HepG2 (cell line): ENCODE data around the gene RBBP8. TPM values are rescaled to one million over a fixed set of nuclear protein-coding genes. Genes with fewer than 3 reads are reported as not detected.

Source experiments
- ATAC-seq: fragments of 200-7000 bp; cut with Tn5 transposase; 3 replicates; pipeline ENCODE4 v1.9.1; 2020; ENCODE audit warnings: mild to moderate bottlenecking, moderate library complexity
- BruUV-seq: library from RNA; stranded (reverse); fragments of 400-500 nt; replicated peaks from 2 replicates; lab custom pipeline; 2021; lab: Mats Ljungman, UMichigan
- CTCF ChIA-PET: fragments of 300-600 bp; formaldehyde crosslinking; extraction: SDS; loops from one replicate; lab custom pipeline; 2021; ENCODE audit warnings: low total read pairs, inconsistent platforms, low intra/inter-chr PET ratio; lab: Yijun Ruan, JAX
- POLR2A ChIA-PET: fragments of 350-600 bp; sonication (Branson Sonifier 250); formaldehyde crosslinking; loops from one replicate; lab custom pipeline; 2020; ENCODE audit warnings: antibody characterized with exemption, inconsistent platforms; lab: Yijun Ruan, JAX
- DNase-seq: peaks from one replicate; pipeline ENCODE4 v3.0.0-alpha.2; 2015; ENCODE audit warnings: low spot score
- FAIRE-seq: peaks from 3 replicates; lab custom pipeline; 2011; peaks lifted over from hg19 to GRCh38; lab: Jason Lieb, UNC
- H2AFZ ChIP-seq: one replicate; pipeline ENCODE4 v1.6.1; 2011; ENCODE audit warnings: low read length, inconsistent platforms
- H3K27ac ChIP-seq: fragments of 300-600 bp; 3 replicates; pipeline ENCODE4 v1.8.0; 2011; ENCODE audit warnings: mixed run types, mild to moderate bottlenecking, mixed read lengths, low read length, inconsistent platforms; ENCODE audit not compliant: insufficient read depth; ENCODE audit errors: extremely low read length
- H3K27me3 ChIP-seq, 2 experiments: fragments of 200-600 bp in 1 of 2; 2 replicates in 1 of 2; 3 replicates in 1 of 2; pipeline versions ENCODE4 v1.6.0 to v1.8.0; 2011; ENCODE audit warnings: low read length in 2 of 2, mild to moderate bottlenecking in 2 of 2, moderate library complexity in 2 of 2, inconsistent platforms in 1 of 2; ENCODE audit not compliant: insufficient read depth in 2 of 2, control insufficient read depth in 1 of 2
- H3K36me3 ChIP-seq, 2 experiments: fragments of 200-600 bp in 1 of 2; replicated peaks in 1 of 2; 2 replicates in 1 of 2; 3 replicates in 1 of 2; pipeline versions ENCODE4 v1.5.1 to v1.8.0; 2011; ENCODE audit warnings: low read length in 2 of 2, inconsistent platforms in 1 of 2; ENCODE audit not compliant: insufficient read depth in 2 of 2, control insufficient read depth in 1 of 2
- H3K4me1 ChIP-seq: 2 replicates; pipeline ENCODE4 v1.5.1; 2012; ENCODE audit warnings: low read length, inconsistent platforms; ENCODE audit not compliant: insufficient read depth
- H3K4me2 ChIP-seq: 2 replicates; pipeline ENCODE4 v1.6.0; 2011; ENCODE audit warnings: low read depth, low read length, inconsistent platforms
- H3K4me3 ChIP-seq, 3 experiments: fragments of 200-600 bp in 1 of 3; sonication (generic), shearing (Covaris generic) in 1 of 3; replicated peaks in 1 of 3; 2 replicates each; pipeline ENCODE4 v1.5.1; 2011 to 2016; ENCODE audit warnings: low read length in 3 of 3, inconsistent platforms in 2 of 3, low read depth in 2 of 3, mild to moderate bottlenecking in 2 of 3, control low read depth in 1 of 3, mixed read lengths in 1 of 3; ENCODE audit not compliant: insufficient read depth in 1 of 3
- H3K79me2 ChIP-seq: one replicate; pipeline ENCODE4 v1.6.1; 2011; ENCODE audit warnings: low read length, inconsistent platforms; ENCODE audit not compliant: insufficient read depth
- H3K9ac ChIP-seq: 2 replicates; pipeline ENCODE4 v1.6.0; 2011; ENCODE audit warnings: mild to moderate bottlenecking, low read depth, low read length, inconsistent platforms; ENCODE audit not compliant: insufficient read depth
- H3K9me3 ChIP-seq: 2 replicates; pipeline ENCODE4 v1.5.1; 2012; ENCODE audit warnings: mild to moderate bottlenecking, low read length
- H4K20me1 ChIP-seq: 2 replicates; pipeline ENCODE4 v1.6.0; 2011; ENCODE audit warnings: inconsistent platforms, mild to moderate bottlenecking, low read length, moderate library complexity; ENCODE audit not compliant: insufficient read depth
- CEBPB ChIP-seq: IDR thresholded peaks from 2 replicates; pipeline ENCODE4 v1.6.1; 2011; ENCODE audit warnings: low read depth, low read length, improper control_type of control experiment, borderline replicate concordance
- GABPA ChIP-seq, 2 experiments: IDR thresholded peaks; 2 replicates each; pipeline ENCODE4 v1.6.1; 2011 to 2016; ENCODE audit warnings: low read depth in 2 of 2, low read length in 1 of 2, missing biosample characterization in 1 of 2, missing genetic modification characterization in 1 of 2
- REL ChIP-seq: sonication (generic); formaldehyde crosslinking; conservative IDR thresholded peaks from 2 replicates; pipeline ENCODE4 v1.8.0; 2022; ENCODE audit warnings: mild to moderate bottlenecking, missing genetic modification reagents, moderate library complexity
- SMC3 ChIP-seq: IDR thresholded peaks from 2 replicates; pipeline ENCODE4 v1.6.1; 2011; ENCODE audit warnings: low read length, improper control_type of control experiment
- STAG1 ChIP-seq: sonication (generic); formaldehyde crosslinking; IDR thresholded peaks from 2 replicates; pipeline ENCODE4 v1.4.0; 2020; ENCODE audit warnings: missing genetic modification reagents
- ZNF10 ChIP-seq: sonication (generic); formaldehyde crosslinking; IDR thresholded peaks from 2 replicates; pipeline ENCODE4 v1.4.0; 2020; ENCODE audit warnings: mild to moderate bottlenecking, low read depth, missing genetic modification reagents, borderline replicate concordance
- ZNF570 ChIP-seq: sonication (generic); formaldehyde crosslinking; IDR thresholded peaks from 2 replicates; pipeline ENCODE4 v1.4.0; 2020; ENCODE audit warnings: mild to moderate bottlenecking, missing genetic modification reagents, borderline replicate concordance
- ZSCAN20 ChIP-seq: sonication (generic); formaldehyde crosslinking; IDR thresholded peaks from 2 replicates; pipeline ENCODE4 v1.4.0; 2020; ENCODE audit warnings: missing genetic modification reagents, mild to moderate bottlenecking, borderline replicate concordance
- WGBS: methylation state at CpG from one replicate; pipeline ENCODE4 v1.1.6; 2017; ENCODE audit warnings: low lambda C conversion rate; 5-methylcytosine and 5-hydroxymethylcytosine counted together
- in situ Hi-C: cut with HindIII; loops from 2 replicates; pipeline ENCODE4 v1.10.0; 2017; ENCODE audit warnings: low pct_unique_long_range_greater_than_20kb; ENCODE audit not compliant: extremely low pct_ligation_motif_present
- intact Hi-C: fragments of 100-400 bp; cut with micrococcal nuclease; formaldehyde crosslinking; loops from one replicate; pipeline ENCODE4 v1.10.0; 2022; ENCODE audit not compliant: unreplicated experiment
- polyA plus RNA-seq, 8 experiments: library from polyadenylated mRNA; depleted of rRNA in 3 of 8; stranded (reverse) in 7 of 8; unstranded in 1 of 8; fragments of >200 nt; fragmentation: Illumina TruSeq in 4 of 8; extraction: Trizol in 4 of 8; gene quantifications; 2 replicates each; pipeline versions ENCODE4 v1.2.1 to v1.2.3, GENCODE V29; 2011 to 2016; ENCODE audit warnings: low read depth in 4 of 8, missing spikeins in 1 of 8, mixed read lengths in 1 of 8; ENCODE audit not compliant: insufficient read depth in 1 of 8
- total RNA-seq, 5 experiments: library from RNA; depleted of rRNA; stranded (reverse); fragments of >200 nt; fragmentation: Illumina TruSeq; extraction: Trizol; gene quantifications; 2 replicates each; pipeline ENCODE4 v1.2.3, GENCODE V29; 2016; ENCODE audit warnings: low read depth in 1 of 5
- TF ChIP-seq, protein P1 (sequence below): sonication (generic); formaldehyde crosslinking; IDR thresholded peaks from 2 replicates; pipeline ENCODE4 v1.5.1; 2020; ENCODE audit warnings: mild to moderate bottlenecking, moderate library complexity, missing genetic modification reagents

RBBP8 gene
- total and polyA plus RNA-seq, 2 of the 13 experiments (the other 11 are each of a cell fraction or from before 2014, with no cell fraction given) = 14.2 to 47.4 TPM

DNA sequence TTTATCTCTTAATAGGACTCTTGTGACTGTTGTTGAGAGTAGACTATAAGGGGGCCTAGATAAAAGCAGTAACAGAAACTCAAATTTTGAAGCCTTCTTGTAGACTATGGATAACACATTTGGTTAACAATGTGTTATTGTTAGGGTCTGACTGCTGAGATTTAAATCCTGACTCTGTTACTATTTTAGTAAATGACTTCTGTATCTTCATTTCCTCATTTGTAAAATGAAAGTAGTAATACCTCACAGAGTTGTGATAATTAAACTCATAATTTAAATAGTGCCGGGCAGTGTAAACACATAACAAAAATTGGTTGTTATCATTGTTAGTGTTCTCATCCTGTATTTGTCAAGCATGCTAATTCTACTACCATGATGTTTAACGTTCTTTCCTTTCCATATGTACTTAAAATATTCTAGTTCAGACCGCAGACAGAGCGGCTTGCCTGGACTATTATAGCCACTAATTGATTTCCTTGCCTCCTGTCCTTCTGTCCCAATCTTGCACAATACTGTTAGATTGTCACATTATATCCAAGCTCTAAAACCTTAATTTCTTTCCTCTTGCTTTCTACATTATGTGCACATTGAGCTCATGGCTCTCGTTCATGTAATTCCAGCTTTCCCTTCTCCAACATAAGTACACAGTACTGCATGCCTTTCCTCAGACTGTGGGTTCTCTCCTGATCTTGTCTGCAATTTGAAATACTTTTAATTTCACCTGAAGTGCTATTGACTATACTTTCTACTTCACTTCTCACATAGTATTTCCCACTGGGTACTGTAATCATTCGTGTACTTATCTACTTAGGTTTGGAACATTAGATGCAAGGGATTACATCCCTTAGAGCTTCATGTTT lies 48.4 kb downstream of the RBBP8 start:
- no TSS peak for BruUV-seq
- H3K27ac ChIP-seq = no peak overlapping the region
- H3K27me3 ChIP-seq = no peaks in the 10 kb centered on the region
- ChIA-PET CTCF (no interaction called here), POLR2A (no interaction called here)
- intact Hi-C loops = loop anchor here (5.0 kb wide), 1 partner anchor 184 kb away; no protein-coding TSS in a partner anchor
- H3K4me1 ChIP-seq = no peaks in the 10 kb centered on the region
- TF ChIP-seq, protein P1, sequence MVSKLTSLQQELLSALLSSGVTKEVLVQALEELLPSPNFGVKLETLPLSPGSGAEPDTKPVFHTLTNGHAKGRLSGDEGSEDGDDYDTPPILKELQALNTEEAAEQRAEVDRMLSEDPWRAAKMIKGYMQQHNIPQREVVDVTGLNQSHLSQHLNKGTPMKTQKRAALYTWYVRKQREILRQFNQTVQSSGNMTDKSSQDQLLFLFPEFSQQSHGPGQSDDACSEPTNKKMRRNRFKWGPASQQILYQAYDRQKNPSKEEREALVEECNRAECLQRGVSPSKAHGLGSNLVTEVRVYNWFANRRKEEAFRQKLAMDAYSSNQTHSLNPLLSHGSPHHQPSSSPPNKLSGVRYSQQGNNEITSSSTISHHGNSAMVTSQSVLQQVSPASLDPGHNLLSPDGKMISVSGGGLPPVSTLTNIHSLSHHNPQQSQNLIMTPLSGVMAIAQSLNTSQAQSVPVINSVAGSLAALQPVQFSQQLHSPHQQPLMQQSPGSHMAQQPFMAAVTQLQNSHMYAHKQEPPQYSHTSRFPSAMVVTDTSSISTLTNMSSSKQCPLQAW (CRISPR knock-in tag) = no peak
- TF ChIP-seq CEBPB = peak; percentile 25; the same call in 1 of the 2 replicates
- H3K79me2 ChIP-seq = no peaks in the 10 kb centered on the region
- peaks cover 3 to 29% of the 10 kb centered on the region in 2 experiments; a peak in 2 of 5 replicates for H3K36me3 ChIP-seq
- in situ Hi-C loops = no loop called here
- no peak overlapping the region for H3K4me3 ChIP-seq
- no peak overlapping the region for H2AFZ ChIP-seq
- WGBS = 94% methylated on average over 6 of the region's 6 CpGs
- no peak for ATAC-seq
- H3K4me2 ChIP-seq = no peak overlapping the region
- no peak for FAIRE-seq
- H4K20me1 ChIP-seq = no peaks in the 10 kb centered on the region
- DNase-seq = no peak
- no peak overlapping the region for H3K9ac ChIP-seq
- no peaks in the 10 kb centered on the region for H3K9me3 ChIP-seq

DNA sequence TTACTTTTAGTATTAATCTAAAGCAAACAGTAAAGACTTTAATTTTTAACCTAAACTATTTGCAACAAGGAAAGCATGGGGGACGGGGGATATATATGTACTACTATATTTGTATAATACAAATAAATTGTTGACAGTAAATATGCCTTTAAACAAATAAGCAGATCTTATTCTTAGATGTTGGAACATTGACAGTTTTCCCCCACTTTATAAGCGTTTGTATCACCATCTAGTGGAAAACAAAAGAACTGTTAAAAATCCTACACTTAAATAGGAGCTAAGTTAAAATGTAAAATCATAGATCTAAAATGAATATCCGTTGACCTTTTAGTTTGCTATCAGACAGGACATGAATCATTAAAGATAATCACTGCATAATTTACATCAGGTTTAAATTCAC lies 50.0 kb downstream of the RBBP8 start:
- Histone ChIP-seq H2AFZ (no peak overlapping the region), H3K79me2 (no peaks in the 10 kb centered on the region), H3K4me3 (no peak overlapping the region), H3K27me3 (no peaks in the 10 kb centered on the region), H4K20me1 (no peaks in the 10 kb centered on the region), H3K4me2 (no peak overlapping the region), H3K9ac (no peak overlapping the region), H3K36me3 (peaks cover 3 to 27% of the 10 kb centered on the region in 2 experiments; a peak in 2 of 5 replicates), H3K9me3 (no peaks in the 10 kb centered on the region), H3K4me1 (no peaks in the 10 kb centered on the region), H3K27ac (no peak overlapping the region)
- WGBS = 56% methylated on average over 3 of the region's 3 CpGs
- CTCF ChIA-PET = interaction anchor here (1.4 to 2.0 kb wide), 4 partner anchors 53 to 184 kb away, joined by 5 to 11 read pairs (median 8); no protein-coding TSS in a partner anchor
- POLR2A ChIA-PET = interaction anchor here (0.9 kb wide), 1 partner anchor 50 kb away, joined by 3 read pairs; the partner anchor contains the start of gene RBBP8
- intact Hi-C loops = loop anchor here (1.0 to 5.0 kb wide), 4 partner anchors 53 to 186 kb away; no protein-coding TSS in a partner anchor
- DNase-seq (peak; percentile 30), FAIRE-seq (peak; percentile 37), ATAC-seq (no peak)
- in situ Hi-C loops = no loop called here
- BruUV-seq = no TSS peak
- TF ChIP-seq ZSCAN20 (no peak), GABPA (IDR thresholded peaks at IDR 0.05; ENCODE audit: low read depth, low read length) (no peak), GABPA (CRISPR knock-in tag; IDR thresholded peaks at IDR 0.05; ENCODE audit: low read depth) (no peak), ZNF10 (CRISPR knock-in tag) (no peak), REL (CRISPR knock-in tag) (no peak), ZNF570 (no peak), STAG1 (CRISPR knock-in tag) (peak; percentile 62), SMC3 (peak; percentile 49; the same call in 1 of the 2 replicates)
